K562 (cell line): ENCODE data around the gene SNPH. TPM values are rescaled to one million over a fixed set of nuclear protein-coding genes. Genes with fewer than 3 reads are reported as not detected.

Source experiments
- ATAC-seq: fragments of 200-7000 bp; cut with Tn5 transposase; 3 replicates; pipeline ENCODE4 v1.9.1; 2020; ENCODE audit warnings: moderate library complexity
- BruUV-seq: library from RNA; stranded (reverse); fragments of 400-500 nt; replicated peaks from 2 replicates; lab custom pipeline; 2021; lab: Mats Ljungman, UMichigan
- CTCF ChIA-PET: fragments of 300-600 bp; formaldehyde crosslinking; extraction: SDS; loops from one replicate; lab custom pipeline; 2021; ENCODE audit warnings: low intra/inter-chr PET ratio; lab: Yijun Ruan, JAX
- POLR2A ChIA-PET: fragments of 300-600, 350-650 bp; sonication (Branson Sonifier 250); formaldehyde crosslinking; extraction: SDS; loops from one replicate; lab custom pipeline; 2021; ENCODE audit warnings: antibody characterized with exemption, inconsistent platforms; lab: Yijun Ruan, JAX
- DNase-seq, 4 experiments: peaks; one replicate each; pipeline versions ENCODE4 v3.0.0 to v3.0.0-alpha.2; 2011 to 2018; ENCODE audit warnings: low spot score in 3 of 4, mixed read lengths in 3 of 4; ENCODE audit errors: extremely low read depth in 1 of 4
- FAIRE-seq: peaks from 2 replicates; lab custom pipeline; 2011; peaks lifted over from hg19 to GRCh38; lab: Jason Lieb, UNC
- H2AFZ ChIP-seq: 2 replicates; pipeline ENCODE4 v1.6.0; 2011; ENCODE audit warnings: low read depth, low read length, control low read depth, inconsistent platforms
- H3K27ac ChIP-seq: fragments of 200-600 bp; 3 replicates; pipeline ENCODE4 v1.8.0; 2011; ENCODE audit warnings: low read depth, mild to moderate bottlenecking, control low read depth, inconsistent platforms, low read length, moderate library complexity, mixed read lengths; ENCODE audit errors: extremely low read depth
- H3K27me3 ChIP-seq, 2 experiments: fragments of 300-600 bp in 1 of 2; 2 replicates in 1 of 2; 3 replicates in 1 of 2; pipeline versions ENCODE4 v1.6.0 to v1.8.0; 2011; ENCODE audit warnings: inconsistent platforms in 2 of 2, low read length in 2 of 2, mild to moderate bottlenecking in 1 of 2, mixed read lengths in 1 of 2, moderate library complexity in 1 of 2; ENCODE audit not compliant: control insufficient read depth in 2 of 2, insufficient read depth in 2 of 2
- H3K36me3 ChIP-seq: fragments of 300-600 bp; 3 replicates; pipeline ENCODE4 v1.8.0; 2011; ENCODE audit warnings: mild to moderate bottlenecking, low read length, inconsistent platforms; ENCODE audit not compliant: control insufficient read depth, insufficient read depth
- H3K4me1 ChIP-seq, 2 experiments: fragments of 200-600 bp in 1 of 2; replicated peaks in 1 of 2; 2 replicates in 1 of 2; 3 replicates in 1 of 2; pipeline versions ENCODE4 v1.5.1 to v1.8.0; 2011; ENCODE audit warnings: inconsistent platforms in 2 of 2, low read length in 2 of 2, mild to moderate bottlenecking in 1 of 2, mixed read lengths in 1 of 2, moderate library complexity in 1 of 2; ENCODE audit not compliant: control insufficient read depth in 2 of 2, insufficient read depth in 2 of 2
- H3K4me2 ChIP-seq: 2 replicates; pipeline ENCODE4 v1.6.1; 2011; ENCODE audit warnings: low read length, control low read depth, inconsistent platforms, mixed read lengths; ENCODE audit not compliant: insufficient read depth
- H3K4me3 ChIP-seq: fragments of 200-600 bp; sonication (generic), shearing (Covaris generic); 2 replicates; pipeline ENCODE4 v1.5.1; 2016; ENCODE audit warnings: control low read depth, inconsistent platforms
- H3K79me2 ChIP-seq: fragments of 200-600 bp; 3 replicates; pipeline ENCODE4 v1.8.0; 2011; ENCODE audit warnings: low read length, inconsistent platforms; ENCODE audit not compliant: control insufficient read depth, insufficient read depth
- H3K9ac ChIP-seq, 2 experiments: 2 replicates each; pipeline versions ENCODE4 v1.6.0 to v1.6.1; 2011; ENCODE audit warnings: low read depth in 2 of 2, low read length in 2 of 2, control low read depth in 1 of 2, inconsistent platforms in 1 of 2, mild to moderate bottlenecking in 1 of 2, mixed read lengths in 1 of 2; ENCODE audit not compliant: insufficient read depth in 1 of 2
- H3K9me1 ChIP-seq: one replicate; pipeline ENCODE4 v1.6.0; 2011; ENCODE audit warnings: inconsistent platforms, mild to moderate bottlenecking, low read length, moderate library complexity; ENCODE audit not compliant: control insufficient read depth, insufficient read depth
- H3K9me3 ChIP-seq: replicated peaks from 2 replicates; pipeline ENCODE4 v1.5.1; 2011; ENCODE audit warnings: low read depth, low read length, inconsistent platforms; ENCODE audit not compliant: control insufficient read depth, insufficient read depth
- H4K20me1 ChIP-seq: replicated peaks from 2 replicates; pipeline ENCODE4 v1.6.1; 2011; ENCODE audit warnings: low read length, inconsistent platforms, mixed read lengths; ENCODE audit not compliant: control insufficient read depth, insufficient read depth
- CREM ChIP-seq: IDR thresholded peaks from 2 replicates; pipeline ENCODE4 v1.6.1; 2014; ENCODE audit warnings: antibody characterized with exemption, low read depth
- FOXM1 ChIP-seq, 2 experiments: fragments of 450-650 bp in 1 of 2; sonication (generic) in 1 of 2; formaldehyde crosslinking in 1 of 2; IDR thresholded peaks; 2 replicates each; pipeline versions ENCODE4 v1.6.1 to v1.9.0; 2017 to 2022; ENCODE audit warnings: low read depth in 2 of 2, mild to moderate bottlenecking in 2 of 2, missing genetic modification reagents in 1 of 2, moderate library complexity in 1 of 2
- HNRNPH1 ChIP-seq: fragments of 200-400 bp; formaldehyde crosslinking; optimal IDR thresholded peaks from 2 replicates; pipeline ENCODE3; 2017; ENCODE audit warnings: low read depth, mild to moderate bottlenecking, low read length, moderate library complexity
- JUND ChIP-seq, 2 experiments: IDR thresholded peaks; 2 replicates in 1 of 2; 3 replicates in 1 of 2; pipeline ENCODE4 v1.6.1; 2011; ENCODE audit warnings: borderline replicate concordance in 2 of 2, low read depth in 2 of 2, low read length in 2 of 2, improper control_type of control experiment in 1 of 2, missing biosample characterization in 1 of 2, missing genetic modification characterization in 1 of 2, missing genetic modification reagents in 1 of 2
- NFRKB ChIP-seq: fragments of 450-650 bp; IDR thresholded peaks from 2 replicates; pipeline ENCODE4 v1.6.1; 2016; ENCODE audit warnings: low read depth
- NKRF ChIP-seq: fragments of 450-650 bp; IDR thresholded peaks from 2 replicates; pipeline ENCODE4 v1.6.1; 2016; ENCODE audit warnings: borderline replicate concordance
- PKNOX1 ChIP-seq: fragments of 450-650 bp; IDR thresholded peaks from 2 replicates; pipeline ENCODE4 v1.6.1; 2016
- PPARD ChIP-seq: fragments of 250-450 bp; sonication (Bioruptor Pico); IDR thresholded peaks from 2 replicates; pipeline ENCODE4 v1.8.0; 2022; ENCODE audit warnings: inconsistent platforms, mild to moderate bottlenecking, moderate library complexity
- PRMT5 ChIP-seq: sonication (generic); formaldehyde crosslinking; IDR thresholded peaks from 2 replicates; pipeline ENCODE4 v1.5.0; 2020; ENCODE audit warnings: missing genetic modification reagents
- PTTG1 ChIP-seq: fragments of 450-650 bp; IDR thresholded peaks from 2 replicates; pipeline ENCODE4 v1.6.1; 2016; ENCODE audit warnings: low read depth, mild to moderate bottlenecking, missing genetic modification characterization, missing compliant biosample characterization
- SMAD2 ChIP-seq: fragments of 150-350 bp; IDR thresholded peaks from 2 replicates; pipeline ENCODE4 v1.6.1; 2014; ENCODE audit warnings: low read depth, mild to moderate bottlenecking, low read length
- TRIM28 ChIP-seq: fragments of 450-650 bp; IDR thresholded peaks from 2 replicates; pipeline ENCODE4 v1.6.1; 2017
- ZEB2 ChIP-seq: fragments of 450-650 bp; IDR thresholded peaks from 2 replicates; pipeline ENCODE4 v1.6.1; 2016
- ZFP36 ChIP-seq: fragments of 150-350 bp; IDR thresholded peaks from 2 replicates; pipeline ENCODE4 v1.6.1; 2018; ENCODE audit warnings: low read length, low read depth; ENCODE audit not compliant: partially characterized antibody
- ZNF134 ChIP-seq: fragments of 250-450 bp; sonication (Bioruptor Pico); conservative IDR thresholded peaks from 2 replicates; pipeline ENCODE4 v1.4.0; 2020
- ZNF174 ChIP-seq: fragments of 250-450 bp; sonication (Bioruptor Pico); IDR thresholded peaks from 2 replicates; pipeline ENCODE4 v1.4.0; 2020; ENCODE audit warnings: mild to moderate bottlenecking
- ZNF263 ChIP-seq: sonication (generic); formaldehyde crosslinking; IDR thresholded peaks from 2 replicates; pipeline ENCODE4 v1.8.0; 2022; ENCODE audit warnings: mild to moderate bottlenecking, missing genetic modification reagents, borderline replicate concordance
- ZNF41 ChIP-seq: fragments of 250-450 bp; sonication (Bioruptor Pico); conservative IDR thresholded peaks from 2 replicates; pipeline ENCODE4 v1.4.0; 2020; ENCODE audit warnings: mild to moderate bottlenecking
- ZNF449 ChIP-seq: fragments of 250-450 bp; sonication (Bioruptor Pico); IDR thresholded peaks from 2 replicates; pipeline ENCODE4 v1.8.0; 2022; ENCODE audit warnings: moderate library complexity, mild to moderate bottlenecking, inconsistent platforms
- WGBS: fragments of 100-300 bp; shearing (Covaris generic); methylation state at CpG from one replicate; pipeline ENCODE4 v1.1.6; 2016; ENCODE audit warnings: low coverage, mixed read lengths; ENCODE audit not compliant: insufficient coverage; ENCODE audit errors: missing lambda C conversion rate; 5-methylcytosine and 5-hydroxymethylcytosine counted together
- in situ Hi-C: fragments of 300-500 bp; cut with MboI; formaldehyde crosslinking; loops from 4 replicates; pipeline ENCODE4 v1.15.0; 2018; ENCODE audit warnings: inconsistent platforms, mixed read lengths
- intact Hi-C: fragments of 100-400 bp; cut with micrococcal nuclease; formaldehyde crosslinking; loops from 2 replicates; pipeline ENCODE4 v1.14.2; 2022
- polyA plus RNA-seq, 8 experiments: library from polyadenylated mRNA; depleted of rRNA in 4 of 8; stranded (reverse) in 5 of 8; unstranded in 3 of 8; fragments of >200 nt; fragmentation: Nextera tagmentation in 2 of 8; fragmentation: Illumina TruSeq in 1 of 8; extraction: Ambion mirVana in 2 of 8; extraction: Trizol in 1 of 8; gene quantifications; 2 replicates each; pipeline versions ENCODE4 v1.2.1 to v1.2.3, GENCODE V29; 2011 to 2014; ENCODE audit warnings: inconsistent platforms in 1 of 8, missing spikeins in 1 of 8
- total RNA-seq, 7 experiments: library from RNA; depleted of rRNA in 6 of 7; stranded (reverse); fragments of >200 nt in 6 of 7; fragmentation: Illumina TruSeq in 2 of 7; extraction: Trizol in 2 of 7; gene quantifications; 2 replicates each; pipeline versions ENCODE4 v1.2.1 to v1.2.3, GENCODE V29; 2011 to 2021; ENCODE audit warnings: low replicate concordance in 1 of 7

Gene SNPH
- total and polyA plus RNA-seq, 9 of the 15 experiments (the other 6 are each of a cell fraction or from before 2014, with no cell fraction given) = 0.03 to 4.2 (median 1.4) TPM

GRCh38 chr20:1242530-1242929 is 23.6 kb upstream of the SNPH start (continued):
- peak; percentile 66 for TF ChIP-seq PKNOX1
- TF ChIP-seq FOXM1 (IDR thresholded peaks at IDR 0.05; ENCODE audit: low read depth) = peak; percentile 26; the same call in 1 of the 2 replicates
- no peak for TF ChIP-seq FOXM1 (CRISPR knock-in tag; IDR thresholded peaks at IDR 0.05; ENCODE audit: low read depth)
- TF ChIP-seq ZFP36 = peak; percentile 67
- TF ChIP-seq CREM = no peak
- no peak for TF ChIP-seq ZNF41 (CRISPR knock-in tag)
- TF ChIP-seq ZNF263 (CRISPR knock-in tag) = no peak
- no peak for TF ChIP-seq PRMT5 (CRISPR knock-in tag)

GRCh38 chr20:1245578-1245977 is 20.5 kb upstream of the SNPH start:
- H3K9ac ChIP-seq = no peak overlapping the region
- H3K9me3 ChIP-seq = no peaks in the 10 kb centered on the region
- H3K79me2 ChIP-seq = no peaks in the 10 kb centered on the region
- H3K4me1 ChIP-seq = peaks cover 0 to 12% of the 10 kb centered on the region in 2 experiments; a peak in 3 of 5 replicates
- H3K4me3 ChIP-seq = no peak overlapping the region
- WGBS = 0% methylated on average over 2 of the region's 2 CpGs
- in situ Hi-C loops (no loop called here), intact Hi-C loops (no loop called here)
- 0 out of 2 replicates have a peak overlapping the region, but pooled peaks have one; percentile 28 for H2AFZ ChIP-seq
- FAIRE-seq (no peak), ATAC-seq (no peak), DNase-seq (no peak)
- ChIA-PET POLR2A (no interaction called here), CTCF (no interaction called here)
- no peak overlapping the region for H3K4me2 ChIP-seq
- no peaks in the 10 kb centered on the region for H3K36me3 ChIP-seq
- no peaks in the 10 kb centered on the region for H4K20me1 ChIP-seq
- H3K9me1 ChIP-seq = no peaks in the 10 kb centered on the region
- BruUV-seq = no TSS peak
- no peaks in the 10 kb centered on the region for H3K27me3 ChIP-seq
- no peak overlapping the region for H3K27ac ChIP-seq
- TF ChIP-seq SMAD2 = no peak
- TF ChIP-seq NKRF = no peak
- no peak for TF ChIP-seq ZNF174 (CRISPR knock-in tag)
- no peak for TF ChIP-seq PPARD
- no peak for TF ChIP-seq PTTG1 (tag)
- no peak for TF ChIP-seq JUND (IDR thresholded peaks at IDR 0.05; ENCODE audit: borderline replicate concordance, low read depth, low read length)
- no peak for TF ChIP-seq JUND (tag; IDR thresholded peaks at IDR 0.05; ENCODE audit: borderline replicate concordance, low read depth, low read length)
- TF ChIP-seq ZEB2 = no peak
- no peak for TF ChIP-seq TRIM28
- no peak for TF ChIP-seq HNRNPH1
- TF ChIP-seq ZNF134 = no peak
- TF ChIP-seq ZNF449 = no peak
- TF ChIP-seq NFRKB = no peak
